Measurements from ENCODE around the gene NMB. TPM values are rescaled to one million over a fixed set of nuclear protein-coding genes. Genes with fewer than 3 reads are reported as not detected.

Gene NMB
- total and polyA plus RNA-seq, 2 of the 13 experiments (the other 11 are each of a cell fraction or from before 2014, with no cell fraction given) = 10.4 to 25.4 TPM

DNA sequence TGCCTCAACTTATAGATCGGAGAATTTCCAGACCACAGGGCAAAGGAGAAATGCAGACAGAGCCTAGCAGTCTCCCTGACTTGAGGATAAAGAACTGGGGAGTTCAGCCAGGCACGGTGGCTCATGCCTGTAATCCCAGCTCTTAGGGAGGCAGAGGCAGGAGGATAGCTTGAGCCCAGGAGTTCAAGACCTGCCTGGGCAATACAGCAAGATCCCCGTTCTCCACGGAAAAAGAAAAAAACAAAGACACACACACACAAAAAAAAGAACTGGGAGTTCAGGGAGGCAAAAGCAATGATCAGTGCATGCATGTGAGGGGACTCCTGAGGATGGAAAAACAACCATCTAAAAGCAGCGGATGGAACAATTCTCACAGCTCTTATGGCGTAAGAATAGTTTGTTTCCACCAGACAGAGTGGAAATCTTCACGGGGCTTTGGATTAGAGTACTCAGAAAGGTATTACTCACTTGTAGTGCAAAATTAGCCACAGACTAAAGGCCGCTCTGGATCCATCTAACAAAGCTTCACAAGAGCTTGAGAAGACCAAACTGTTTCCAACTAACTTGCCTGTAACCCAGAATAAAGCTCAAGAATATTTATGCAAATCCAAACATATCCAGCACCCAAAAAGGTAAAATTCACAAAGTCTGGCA lies 41.7 kb upstream of the NMB start:
- H3K4me1 ChIP-seq (ENCODE audit: insufficient read depth, low read length) = peaks cover 23% of the 10 kb centered on the region
- H3K27me3 ChIP-seq (ENCODE audit: control insufficient read depth in 1 of 2, insufficient read depth in 2 of 2, low read length in 2 of 2) = no peaks in the 10 kb centered on the region
- in situ Hi-C loops (cut with HindIII; ENCODE audit: extremely low pct_ligation_motif_present, low pct_unique_long_range_greater_than_20kb) (no loop called here), intact Hi-C loops (cut with micrococcal nuclease; ENCODE audit: unreplicated experiment) (loop anchor here (10.0 kb wide), 1 partner anchor 45 kb away; the partner anchor contains the start of gene ZNF592)
- H3K4me3 ChIP-seq (replicated peaks in 1 of 3; ENCODE audit: insufficient read depth in 1 of 3, low read depth in 2 of 3, low read length in 3 of 3) = no peak overlapping the region
- no peak for DNase-seq (ENCODE audit: low spot score)
- BruUV-seq (replicated peaks) = no TSS peak
- H3K9me3 ChIP-seq (ENCODE audit: low read length) = no peaks in the 10 kb centered on the region
- no peak overlapping the region for H3K4me2 ChIP-seq (ENCODE audit: low read depth, low read length)
- ChIA-PET CTCF (ENCODE audit: low intra/inter-chr PET ratio, low total read pairs) (no interaction called here), POLR2A (no interaction called here)
- TF ChIP-seq RFXAP (CRISPR knock-in tag; IDR thresholded peaks at IDR 0.05; ENCODE audit: borderline replicate concordance) (no peak), ZIK1 (CRISPR knock-in tag; IDR thresholded peaks at IDR 0.05; ENCODE audit: borderline replicate concordance, low read depth) (no peak), ZSCAN25 (CRISPR knock-in tag; IDR thresholded peaks at IDR 0.05) (no peak), MAZ (IDR thresholded peaks at IDR 0.05; ENCODE audit: borderline replicate concordance, low read depth, low read length) (no peak), MAZ (CRISPR knock-in tag; IDR thresholded peaks at IDR 0.05; ENCODE audit: low read depth) (no peak), ZNF768 (CRISPR knock-in tag; IDR thresholded peaks at IDR 0.05) (no peak), HNF4G (IDR thresholded peaks at IDR 0.05; ENCODE audit: borderline replicate concordance, low read depth, low read length) (no peak), HNF4G (CRISPR knock-in tag; IDR thresholded peaks at IDR 0.05; ENCODE audit: borderline replicate concordance, low read depth) (no peak), ZNF775 (CRISPR knock-in tag; IDR thresholded peaks at IDR 0.05; ENCODE audit: borderline replicate concordance) (no peak), NFATC3 (CRISPR knock-in tag; IDR thresholded peaks at IDR 0.05) (no peak)
- TF ChIP-seq, protein P1, sequence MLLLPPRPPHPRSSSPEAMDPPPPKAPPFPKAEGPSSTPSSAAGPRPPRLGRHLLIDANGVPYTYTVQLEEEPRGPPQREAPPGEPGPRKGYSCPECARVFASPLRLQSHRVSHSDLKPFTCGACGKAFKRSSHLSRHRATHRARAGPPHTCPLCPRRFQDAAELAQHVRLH (CRISPR knock-in tag; IDR thresholded peaks at IDR 0.05; ENCODE audit: borderline replicate concordance, low read depth) = no peak
- 0 out of 2 replicates have a peak, but pooled peaks cover 5% of the 10 kb centered on the region for H4K20me1 ChIP-seq (ENCODE audit: insufficient read depth, low read length)
- 94% methylated on average over 8 of the region's 8 CpGs for WGBS (ENCODE audit: low lambda C conversion rate)
- no peak overlapping the region for H3K27ac ChIP-seq (ENCODE audit: extremely low read length, insufficient read depth, low read length)
- ATAC-seq = no peak
- peaks cover 0 to 7% of the 10 kb centered on the region in 2 experiments; a peak in 1 of 5 replicates for H3K36me3 ChIP-seq (replicated peaks in 1 of 2; ENCODE audit: control insufficient read depth in 1 of 2, insufficient read depth in 2 of 2, low read length in 2 of 2)
- H2AFZ ChIP-seq (ENCODE audit: low read length) = no peak overlapping the region
- peaks cover 86% of the 10 kb centered on the region for H3K79me2 ChIP-seq (ENCODE audit: insufficient read depth, low read length)
- FAIRE-seq = no peak
- H3K9ac ChIP-seq (ENCODE audit: insufficient read depth, low read depth, low read length) = no peak overlapping the region
